HG03354 (cell line): ENCODE results near the gene SELP.
A peak's percentile ranks its signal among the peaks of the same experiment; 100 is the strongest.

Experiments
- ATAC-seq: cut with Tn5 transposase; IDR thresholded peaks from one replicate; pipeline ENCODE4 v1.9.1; 2021; ENCODE audit warnings: mild to moderate bottlenecking; ENCODE audit not compliant: unreplicated experiment, poor library complexity, severe bottlenecking

Gene SELP

DNA sequence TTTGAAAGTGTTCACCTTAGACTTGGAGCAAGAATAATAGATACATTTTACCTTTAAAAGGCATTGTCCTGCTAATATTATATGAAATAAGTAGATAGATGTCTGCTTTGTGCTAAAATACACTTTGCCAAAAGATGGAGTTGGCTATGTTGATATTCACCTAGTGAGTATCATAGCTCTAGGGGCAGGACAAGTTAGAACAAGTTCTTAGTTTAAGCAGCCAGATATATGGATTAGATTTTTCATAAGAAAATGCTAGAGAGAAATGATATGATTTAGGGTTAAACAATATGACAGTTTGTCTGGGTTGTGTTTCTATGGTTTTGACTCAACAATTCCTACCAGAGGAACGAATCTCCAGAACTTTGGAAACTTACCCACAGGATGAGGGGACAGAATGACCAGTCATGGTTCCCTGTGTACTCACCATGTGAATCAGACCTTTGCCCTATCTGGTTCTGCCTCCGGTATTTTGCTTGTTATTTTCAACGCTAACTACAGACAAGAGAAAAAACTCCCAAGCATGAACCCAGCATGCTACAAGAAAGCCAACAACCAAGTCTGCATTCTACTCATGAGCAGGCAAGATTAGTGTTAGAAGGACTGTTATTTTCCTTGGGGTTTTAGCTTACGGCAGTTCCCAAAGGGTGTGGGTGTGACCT, 45.3 kb downstream of the SELP start:
- no peak for ATAC-seq

DNA sequence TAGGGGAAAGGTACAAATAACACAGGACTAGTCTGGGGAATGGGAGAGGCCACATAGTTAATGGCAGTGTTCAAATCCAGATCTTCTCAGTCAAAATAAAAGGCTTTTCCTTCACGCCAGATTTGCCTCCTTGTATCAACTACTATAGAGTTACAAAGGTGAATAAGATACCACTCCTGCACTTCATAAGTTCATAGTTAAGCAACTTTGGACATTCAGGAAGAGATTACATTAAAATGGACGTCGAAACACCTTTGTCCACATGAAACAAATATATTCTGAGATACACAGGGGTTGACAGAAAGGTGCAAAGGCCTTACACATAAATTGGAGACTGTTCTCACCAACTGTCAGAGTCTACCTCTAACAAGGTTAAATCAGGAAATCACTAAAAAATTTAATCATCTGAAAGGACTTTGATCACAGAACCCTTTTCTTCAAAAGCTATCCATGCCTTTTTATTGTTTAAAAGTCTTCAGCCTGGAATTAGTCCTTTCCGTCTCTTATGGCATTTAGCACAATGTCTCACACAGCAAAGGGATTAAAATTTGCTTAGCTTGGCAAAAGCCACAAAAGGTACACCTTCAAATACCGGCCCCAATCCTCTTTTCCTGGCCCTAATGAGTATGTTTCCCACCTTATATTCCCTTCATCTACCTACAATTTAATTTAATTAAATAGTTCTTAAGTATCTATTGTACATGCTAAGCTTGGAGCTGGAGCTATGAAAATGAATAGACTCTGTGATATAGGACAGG, 51.8 kb downstream of the SELP start:
- ATAC-seq: no peak

DNA sequence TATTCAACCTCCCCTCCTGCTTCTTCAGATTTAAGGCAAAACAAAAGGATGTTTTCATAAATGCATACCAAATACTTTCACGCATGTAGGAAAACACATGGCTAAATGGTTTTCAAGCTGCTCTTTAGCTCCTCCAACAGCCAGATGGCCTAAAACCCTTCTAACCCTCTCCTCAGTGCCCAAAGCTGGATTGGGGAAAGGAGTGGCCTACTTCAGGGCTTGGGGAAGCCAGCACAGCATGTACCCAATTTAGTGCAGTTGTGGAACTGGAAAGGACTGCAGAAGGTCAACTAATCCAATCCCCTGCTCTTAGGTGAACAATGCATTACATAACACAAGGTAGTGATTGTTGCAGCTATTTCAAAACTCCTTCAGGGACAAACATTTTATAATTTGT, 53.0 kb downstream of the SELP start:
- ATAC-seq: no peak

DNA sequence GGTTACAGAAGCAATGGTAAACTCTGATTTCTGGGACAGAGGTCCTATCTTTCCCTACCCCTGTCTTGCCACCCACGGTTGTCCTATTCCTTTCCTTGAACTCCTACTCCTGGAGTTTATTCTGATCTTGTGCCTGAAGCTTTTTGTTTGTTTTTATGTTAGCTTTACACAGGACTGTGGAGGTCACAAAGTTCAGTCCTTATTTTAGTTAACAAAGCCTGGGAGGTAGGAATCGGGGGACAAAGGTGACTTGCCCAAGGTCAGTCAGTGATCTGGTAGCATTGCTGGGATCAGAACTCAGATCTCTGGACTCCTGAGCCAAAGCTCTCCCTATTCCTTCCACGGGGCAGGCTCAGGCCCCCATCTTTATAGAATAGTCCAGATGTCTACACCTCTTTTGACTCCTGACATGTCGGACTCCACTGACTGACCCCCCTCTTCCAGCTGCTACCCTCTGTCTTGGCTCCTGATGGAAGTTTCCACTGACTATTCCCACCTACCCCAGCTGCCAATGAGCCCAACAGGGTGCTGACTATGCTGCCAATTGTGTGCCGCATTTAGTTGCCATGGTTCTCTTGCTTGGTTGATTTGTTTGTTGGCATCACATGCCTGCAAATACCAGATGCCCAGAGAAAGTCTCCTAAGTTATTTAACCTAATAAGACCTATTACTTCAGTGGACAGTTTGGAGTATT, 53.5 kb downstream of the SELP start:
- no peak for ATAC-seq

DNA sequence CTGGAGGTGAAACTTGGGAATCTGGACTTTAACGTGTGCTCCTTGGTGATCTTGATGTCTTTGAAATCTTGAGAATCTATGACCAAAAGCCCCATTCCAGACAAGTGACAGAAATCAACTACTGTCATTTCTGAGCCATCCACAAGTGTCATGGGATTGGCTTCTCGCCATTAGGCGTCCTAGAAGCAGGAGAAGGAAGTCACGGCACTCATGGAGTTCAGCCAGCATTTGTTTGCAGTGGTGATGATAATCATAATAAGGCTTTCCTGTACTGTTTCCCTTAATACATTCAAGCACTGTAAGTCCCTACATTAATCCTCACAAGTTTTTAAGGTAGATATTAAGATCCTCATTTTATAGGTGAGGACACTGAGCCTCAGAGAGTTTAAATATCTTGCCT, 55.6 kb downstream of the SELP start:
- ATAC-seq: no peak

DNA sequence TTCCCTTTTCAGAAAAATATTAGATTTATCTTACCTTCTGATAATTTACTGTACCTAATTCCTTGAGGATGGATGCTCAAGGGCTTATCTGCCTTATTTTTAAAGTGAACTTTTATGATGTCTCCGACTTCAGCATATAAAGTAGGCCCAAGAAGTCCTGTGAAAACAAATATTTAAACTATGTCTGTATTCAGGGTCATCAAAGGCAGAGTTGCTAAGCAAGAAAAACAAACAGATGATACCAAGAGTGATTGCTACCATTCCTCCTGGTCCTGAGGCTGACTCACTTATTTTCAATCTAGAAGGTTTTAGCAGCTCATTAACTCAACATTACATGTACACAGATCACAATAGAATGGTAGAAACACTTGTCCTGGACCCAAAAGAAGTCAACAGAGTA, 57.7 kb downstream of the SELP start:
- ATAC-seq: no peak

DNA sequence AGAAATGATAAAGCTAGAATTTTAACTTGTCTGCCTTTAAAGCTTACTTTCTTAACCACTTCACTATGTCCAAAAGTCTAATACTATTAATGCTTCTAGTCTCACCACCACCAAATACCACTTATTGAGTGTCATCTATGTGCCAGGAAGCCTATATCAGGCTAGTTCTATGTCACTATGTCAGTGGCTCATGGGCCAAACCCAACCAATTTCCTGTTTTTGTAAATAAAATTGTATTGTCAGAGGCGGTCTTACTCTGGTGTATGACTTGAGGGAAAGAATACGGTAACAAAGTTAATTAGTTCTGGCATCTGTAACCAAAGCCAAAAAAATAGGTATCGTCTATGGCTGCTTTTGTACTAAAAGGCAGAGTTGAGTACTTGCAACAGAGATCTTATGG, 58.5 kb downstream of the SELP start:
- ATAC-seq: no peak

DNA sequence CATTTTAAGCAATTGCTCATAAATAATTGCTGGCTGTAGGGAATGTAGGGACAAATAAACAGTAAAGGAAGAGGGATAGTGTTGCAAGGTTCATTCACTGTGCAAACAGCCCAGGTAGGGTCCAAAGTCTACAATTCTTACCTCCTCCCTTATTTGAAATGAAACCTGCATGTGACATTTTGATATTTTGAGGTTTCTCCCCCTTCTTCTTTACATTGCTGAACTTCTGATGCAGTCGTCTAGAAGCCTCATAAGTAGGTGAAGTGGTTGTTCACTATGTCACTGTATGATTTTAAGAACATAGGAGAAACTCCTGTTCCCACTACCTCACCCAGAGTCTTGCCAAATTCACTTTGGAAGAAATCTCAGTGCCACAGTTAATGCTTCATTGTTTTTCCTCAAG, 59.8 kb downstream of the SELP start:
- ATAC-seq: no peak

DNA sequence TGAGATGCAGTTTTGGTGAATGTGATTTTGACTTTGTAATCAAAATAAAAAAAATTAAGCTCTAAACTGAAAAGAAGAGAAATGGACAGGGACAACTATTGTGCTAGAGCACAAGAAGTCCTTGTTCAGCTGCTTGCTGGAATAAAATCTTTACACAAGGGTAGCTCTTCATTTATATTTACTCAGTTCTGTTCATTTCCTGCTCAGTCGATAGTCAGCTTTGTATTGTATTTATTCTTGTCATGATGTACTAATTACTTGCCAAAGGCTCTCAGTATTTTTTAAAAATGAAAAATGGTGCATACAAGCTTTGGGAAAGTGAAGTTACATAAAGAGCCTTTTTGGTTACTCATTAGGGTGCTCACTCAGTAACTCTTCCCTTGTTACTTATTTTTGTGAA, 61.4 kb downstream of the SELP start:
- ATAC-seq: no peak

DNA sequence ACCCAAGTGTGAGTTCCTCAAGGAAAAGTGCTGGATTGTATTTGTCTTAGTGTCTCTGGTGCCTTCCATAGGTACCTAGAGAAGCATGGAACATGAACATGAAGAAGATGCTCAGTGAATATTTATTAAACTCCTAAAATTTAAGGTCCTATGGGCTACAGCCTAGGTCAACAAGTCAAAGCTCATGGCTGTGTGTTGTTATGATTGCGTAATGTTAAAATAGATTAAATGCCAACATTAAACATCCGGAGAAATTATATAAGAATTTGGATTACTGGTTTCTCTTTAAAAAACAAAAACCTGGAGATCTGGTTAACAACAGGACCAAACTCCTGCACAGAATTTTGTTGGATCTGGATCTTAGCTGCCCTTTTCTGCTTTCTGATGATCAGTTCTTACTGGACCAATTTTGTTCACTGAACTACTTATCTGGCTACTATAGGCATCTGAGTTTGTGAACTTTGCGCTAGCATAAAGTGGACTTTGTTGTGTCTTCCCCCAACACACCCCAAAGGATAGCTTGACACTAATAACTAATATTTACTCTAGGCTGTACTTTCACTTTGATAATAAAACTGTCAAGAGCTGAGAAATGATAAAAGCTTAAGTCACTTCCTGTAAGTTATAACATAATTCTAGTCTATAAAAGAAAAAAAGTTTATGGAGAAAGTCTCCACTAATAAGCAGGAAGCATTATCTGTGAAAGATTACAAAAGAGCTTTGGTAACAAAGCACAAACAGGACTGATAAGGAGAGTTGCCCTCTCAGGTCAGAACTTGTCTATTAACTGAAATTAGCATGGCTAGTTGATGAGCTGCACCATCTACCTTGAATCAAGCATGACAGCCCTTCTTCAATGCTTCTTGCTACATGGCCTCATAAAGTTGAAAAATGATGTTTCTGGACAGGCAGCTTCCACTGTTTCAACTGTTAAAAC, 64.3 kb downstream of the SELP start:
- no peak for ATAC-seq

DNA sequence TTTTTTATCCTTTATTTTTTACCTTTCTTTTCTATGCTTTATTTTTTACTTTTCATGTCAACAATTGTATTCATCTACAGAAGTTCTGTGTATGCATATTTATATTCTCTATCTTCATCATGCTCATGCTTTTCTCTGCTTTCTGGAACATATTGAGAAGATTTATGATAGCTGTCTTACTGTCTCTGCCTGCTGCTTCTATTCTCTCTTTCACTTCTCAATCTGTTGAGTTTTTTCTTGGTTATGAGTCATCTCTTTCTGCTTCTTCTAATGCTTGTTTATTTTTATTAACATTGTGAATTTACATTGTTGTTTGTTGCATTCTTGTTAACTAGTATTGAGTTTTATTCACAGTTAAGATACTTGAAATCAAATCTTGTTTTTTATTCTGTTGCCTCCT, 66.3 kb downstream of the SELP start:
- ATAC-seq: no peak

DNA sequence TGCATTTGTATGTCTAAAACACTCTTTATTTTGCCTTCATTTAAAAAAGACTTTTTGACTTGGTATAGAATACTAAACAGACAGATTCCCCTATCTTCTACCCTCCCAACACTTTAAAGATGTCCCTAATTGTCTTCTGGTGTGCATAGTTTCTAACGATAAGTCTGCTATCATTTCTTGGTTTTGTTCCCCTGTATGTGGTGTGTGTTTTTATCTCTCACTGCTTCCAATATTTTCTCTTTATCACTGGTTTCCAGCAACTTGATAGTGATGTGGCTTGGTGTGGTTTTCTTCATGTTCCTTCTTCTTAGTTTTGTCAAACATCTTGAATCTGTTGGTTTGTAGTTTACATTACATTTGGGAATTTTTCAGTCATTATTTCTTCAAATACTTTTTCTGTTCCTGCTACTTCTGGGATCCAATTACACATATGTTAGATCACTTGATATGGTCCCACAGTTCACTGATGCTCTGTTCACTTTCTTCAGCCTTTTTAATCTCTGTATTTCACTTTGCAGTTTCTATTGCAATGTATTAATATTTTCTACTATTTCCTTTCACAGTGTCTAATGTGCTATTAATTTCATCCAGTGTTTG, 66.8 kb downstream of the SELP start:
- ATAC-seq: no peak

DNA sequence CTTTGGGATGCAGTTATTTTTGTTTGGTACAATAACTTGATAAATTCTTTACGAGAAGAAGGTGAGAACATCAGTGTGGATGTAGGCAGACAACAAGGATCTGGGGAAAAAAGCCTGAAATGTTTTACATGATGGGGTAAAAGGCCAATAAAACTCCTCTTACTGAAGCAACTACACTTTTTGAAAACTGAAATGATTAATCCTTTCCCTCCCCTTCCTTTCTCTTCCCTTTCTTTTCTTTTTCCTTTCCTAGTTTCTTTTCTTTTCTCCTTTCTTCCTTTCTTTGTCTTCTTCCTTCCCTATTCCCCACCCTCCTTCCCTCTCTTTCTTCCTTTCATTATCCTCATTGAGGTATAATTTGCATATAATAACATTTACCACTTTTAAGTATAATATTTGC, 68.2 kb downstream of the SELP start:
- ATAC-seq: no peak

DNA sequence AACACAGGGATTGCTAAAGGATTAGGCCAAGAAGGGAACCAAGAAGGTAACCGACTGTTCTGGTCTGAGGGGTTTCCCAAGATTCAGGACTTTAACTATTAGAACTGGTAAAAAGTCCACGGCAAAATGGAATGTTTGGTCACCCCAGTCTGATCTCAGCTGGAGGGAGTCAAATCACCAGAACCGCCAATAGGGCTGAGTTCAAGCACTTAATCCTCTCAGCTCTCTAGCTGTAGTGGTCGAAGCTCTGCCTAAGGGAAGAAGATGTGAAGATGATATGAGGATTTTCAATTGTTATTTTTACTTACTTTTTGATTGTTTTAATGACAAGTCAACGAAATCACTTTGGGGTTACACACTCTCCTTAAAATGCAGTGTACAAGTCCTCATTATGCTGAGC, 72.8 kb downstream of the SELP start:
- ATAC-seq: no peak

DNA sequence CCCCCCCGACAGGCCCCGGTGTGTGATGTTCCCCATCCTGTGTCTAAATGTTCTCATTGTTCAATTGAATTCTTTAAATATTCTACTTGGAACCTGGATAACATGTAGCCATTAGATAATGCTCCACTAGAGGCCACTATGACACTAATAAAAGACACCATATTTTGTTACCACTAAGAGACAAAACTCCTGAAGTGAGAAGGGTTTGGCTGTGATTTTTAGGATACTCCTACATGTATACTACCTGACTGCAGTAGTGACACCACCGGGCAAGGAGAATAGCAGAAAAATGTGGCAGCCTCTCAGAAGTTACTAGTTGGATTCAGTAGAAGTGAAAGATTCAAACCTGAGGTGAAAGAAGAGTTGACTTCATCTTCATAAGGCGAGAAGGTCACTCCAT, 79.6 kb downstream of the SELP start:
- peak; percentile 62 for ATAC-seq

DNA sequence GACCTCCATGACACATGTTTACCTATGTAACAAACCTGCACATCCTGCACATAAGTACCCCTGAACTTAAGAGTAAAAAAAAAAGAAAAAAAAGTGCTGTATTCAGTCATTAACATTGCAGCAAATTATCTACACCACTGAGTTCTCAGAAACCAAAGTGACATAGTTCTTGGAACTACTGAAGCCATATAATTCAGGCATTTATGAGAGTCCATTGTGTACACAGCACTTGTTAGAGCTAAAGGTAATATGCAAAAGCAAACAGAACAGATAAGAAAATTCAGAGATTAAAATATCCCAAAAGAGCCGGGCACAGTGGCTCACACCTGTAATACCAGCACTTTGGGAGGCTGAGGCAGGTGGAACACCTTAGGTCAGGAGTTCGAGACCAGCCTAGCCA, 81.6 kb downstream of the SELP start:
- ATAC-seq: no peak

DNA sequence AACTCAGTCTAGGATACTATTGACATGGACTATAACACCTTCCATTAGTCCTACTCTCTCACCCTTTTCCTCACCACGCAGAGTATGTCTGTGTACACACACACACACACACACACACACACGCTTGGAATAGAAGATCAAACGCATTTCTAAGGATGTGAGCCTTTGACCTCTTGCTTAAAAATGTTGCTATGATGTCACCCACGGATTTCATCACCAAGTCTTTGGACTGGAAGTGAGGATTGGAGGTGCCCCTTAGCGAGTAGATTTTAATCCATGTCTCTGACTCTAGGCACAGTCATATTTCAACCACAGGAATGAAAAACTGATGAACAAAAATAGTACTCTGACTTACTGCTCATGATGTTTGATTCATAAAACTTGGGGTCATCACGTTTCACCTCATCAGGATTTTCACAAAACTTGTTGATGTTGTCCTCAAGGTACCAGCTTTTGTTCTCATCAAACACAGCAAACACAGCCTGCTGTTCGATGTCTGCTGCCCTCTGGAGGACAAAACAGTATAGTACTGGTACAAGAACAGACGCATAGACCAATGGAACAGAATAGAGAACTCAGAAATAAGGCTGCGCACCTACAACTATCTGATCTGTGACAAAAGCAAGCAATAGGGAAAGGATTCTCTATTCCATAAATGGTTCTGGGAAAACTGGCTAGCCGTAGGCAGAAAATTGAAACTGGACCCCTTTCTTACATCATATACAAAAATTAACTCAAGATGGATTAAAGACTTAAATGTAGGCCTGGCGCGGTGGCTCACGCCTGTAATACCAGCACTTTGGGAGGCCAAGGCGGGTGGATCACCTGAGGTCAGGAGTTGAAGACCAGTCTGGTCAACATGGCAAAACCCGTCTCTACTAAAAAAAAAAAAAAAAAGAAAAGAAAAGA, 83.6 kb downstream of the SELP start:
- ATAC-seq: peak; percentile 83

DNA sequence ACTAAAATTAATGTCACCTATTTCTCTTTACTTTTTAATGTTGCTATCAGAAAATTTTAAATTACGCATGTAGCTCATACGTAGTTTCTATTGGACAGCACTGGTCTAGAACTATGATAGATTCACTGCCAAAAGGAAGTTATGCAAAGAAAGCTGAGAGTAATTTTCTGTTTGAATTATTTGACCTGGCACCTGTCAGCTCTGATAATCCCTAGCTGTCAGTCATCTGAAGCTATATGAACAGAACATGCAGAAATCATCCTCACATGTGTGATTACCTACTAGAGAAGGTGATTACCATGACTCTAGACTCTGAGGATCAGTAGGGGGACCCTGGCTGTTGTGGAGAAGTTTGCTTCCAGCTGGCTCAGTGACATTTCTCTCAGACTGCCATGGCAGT, 84.5 kb downstream of the SELP start:
- ATAC-seq: no peak
